H1 (cell line): ENCODE data around the gene SLC23A2. TPM values are rescaled to one million over a fixed set of nuclear protein-coding genes. Genes with fewer than 3 reads are reported as not detected.

Source experiments
- KDM5A ChIP-seq: fragments of 200-600 bp; IDR thresholded peaks from 2 replicates; pipeline ENCODE4 v1.7.1; 2012; ENCODE audit warnings: mild to moderate bottlenecking, low read length, inconsistent platforms, mixed read lengths
- RAD21 ChIP-seq, 2 experiments: IDR thresholded peaks in 1 of 2; conservative IDR thresholded peaks in 1 of 2; 2 replicates each; pipeline ENCODE4 v1.6.1; 2011; ENCODE audit warnings: low read depth in 2 of 2, low read length in 2 of 2, improper control_type of control experiment in 1 of 2, inconsistent platforms in 1 of 2, mild to moderate bottlenecking in 1 of 2, moderate library complexity in 1 of 2
- polyA plus RNA-seq, 7 experiments: library from polyadenylated mRNA; depleted of rRNA in 3 of 7; stranded (reverse) in 5 of 7; unstranded in 2 of 7; fragments of >200 nt in 5 of 7; fragments of 200-250 nt in 2 of 7; gene quantifications; 1 replicate in 5 of 7; 2 replicates in 1 of 7; 4 replicates in 1 of 7; pipeline versions ENCODE4 v1.2.1 to v1.2.3, GENCODE V29; 2011 to 2013; ENCODE audit warnings: missing spikeins in 2 of 7, mixed read lengths in 2 of 7
- total RNA-seq: library from RNA; stranded (reverse); fragmentation: NEBNext Ultra II Directional; extraction: Animal tissue kit (Norgen Biotek cat#: 25700); gene quantifications from 2 replicates; pipeline ENCODE4 v1.2.1, GENCODE V29; 2021

The SLC23A2 gene
- total and polyA plus RNA-seq, 2 of the 8 experiments (the other 6 are each of a cell fraction or from before 2014, with no cell fraction given): 17.0 to 18.6 TPM

DNA sequence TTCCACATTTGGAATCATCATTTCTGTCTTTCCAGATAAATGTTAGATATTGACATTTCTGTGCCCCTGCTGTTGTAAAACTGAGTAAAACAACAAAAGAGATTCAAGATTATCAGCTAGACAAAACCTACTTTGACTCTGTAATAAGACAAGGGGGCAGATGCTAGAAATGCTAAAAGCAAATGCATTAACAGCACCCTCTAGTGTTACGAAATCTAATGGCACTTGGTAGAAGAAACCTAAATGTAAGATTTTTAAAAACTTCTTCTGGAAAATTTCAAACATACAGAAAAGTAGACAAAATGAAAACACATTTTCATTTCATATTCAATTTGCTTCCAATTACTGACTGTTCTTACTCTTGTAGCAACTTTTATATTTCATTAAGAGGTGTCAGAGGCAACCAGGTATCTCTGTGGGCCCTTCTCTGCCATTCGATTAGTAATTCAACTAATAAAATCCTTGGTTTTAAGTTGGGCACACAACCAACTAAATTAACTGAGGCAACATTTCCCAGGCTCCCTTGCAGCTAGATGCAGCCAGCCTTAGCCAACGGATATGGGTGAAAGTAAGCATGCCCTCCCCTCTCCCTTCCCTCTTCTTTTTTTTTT, 45.0 kb downstream of the SLC23A2 start (continued):
- TF ChIP-seq KDM5A: no peak
- TF ChIP-seq RAD21 (IDR thresholded peaks at IDR 0.05 in 1 of 2, conservative IDR thresholded peaks at IDR 0.05 in 1 of 2; ENCODE audit: low read depth in 2 of 2, low read length in 2 of 2): peak; percentile 75 to 79
- TF ChIP-seq, all 59 proteins: peak for 3
